NCI-H2227 treated with DMSO at 0.1 percent for 48 hours (cell line): ENCODE measurements around the gene HOXA10.
A peak's percentile ranks its signal among the peaks of the same experiment; 100 is the strongest.

Experiments
- DNase-seq: peaks from one replicate; lab custom pipeline; 2025; lab: John Stamatoyannopoulos, UW

Gene HOXA10

GRCh38 chr7:27156508-27156898, 17.6 kb downstream of the HOXA10 start, which contains the start of gene HOXA7:
Gene HOXA7, minus strand, starts transcription at chr7:27156675. Its CDS starts 130 bp downstream, at chr7:27156545.
- DNase-seq, result peak; percentile 27

- no peak for DNase-seq
These were observed 18.2 kb downstream of the HOXA10 start for GRCh38 chr7:27155816-27156507.

GRCh38 chr7:27154901-27155815, 19.0 kb downstream of the HOXA10 start:
- DNase-seq, result no peak

- no peak for DNase-seq
These were observed 19.8 kb downstream of the HOXA10 start for GRCh38 chr7:27154369-27154768.

GRCh38 chr7:27153526-27153925, 20.6 kb downstream of the HOXA10 start:
- DNase-seq, result no peak

- DNase-seq, result no peak
These were observed 21.2 kb downstream of the HOXA10 start for GRCh38 chr7:27152816-27153442.

- DNase-seq, result no peak
These were observed 21.9 kb downstream of the HOXA10 start, which contains the start of gene HOXA3 for GRCh38 chr7:27151931-27152815. Gene HOXA3, minus strand, starts transcription at chr7:27152583. Its CDS starts 41,943 bp downstream, at chr7:27110640.

GRCh38 chr7:27151341-27151930, 22.7 kb downstream of the HOXA10 start:
- DNase-seq, result no peak

- DNase-seq, result peak; percentile 77
These were observed 23.4 kb downstream of the HOXA10 start for GRCh38 chr7:27150568-27151340.

GRCh38 chr7:27149842-27150567, 24.1 kb downstream of the HOXA10 start:
- no peak for DNase-seq

- no peak for DNase-seq
These were observed 25.1 kb downstream of the HOXA10 start for GRCh38 chr7:27148756-27149641.

- no peak for DNase-seq
These were observed 25.9 kb downstream of the HOXA10 start for GRCh38 chr7:27148031-27148755.

- DNase-seq, result no peak
These were observed 26.7 kb downstream of the HOXA10 start, which contains the start of gene HOXA6 for GRCh38 chr7:27147199-27148030. Gene HOXA6, minus strand, starts transcription at chr7:27147774. Its CDS starts 25 bp downstream, at chr7:27147749.

- no peak for DNase-seq
These were observed 27.5 kb downstream of the HOXA10 start for GRCh38 chr7:27146491-27147198.

- DNase-seq, result no peak
These were observed 28.2 kb downstream of the HOXA10 start for GRCh38 chr7:27145914-27146412.
